ENCODE measurements around the gene MRPL44. TPM values are rescaled to one million over a fixed set of nuclear protein-coding genes. Genes with fewer than 3 reads are reported as not detected.

The MRPL44 gene
- total and polyA plus RNA-seq, 2 of the 13 experiments (the other 11 are each of a cell fraction or from before 2014, with no cell fraction given) = 38.4 to 78.0 TPM

DNA sequence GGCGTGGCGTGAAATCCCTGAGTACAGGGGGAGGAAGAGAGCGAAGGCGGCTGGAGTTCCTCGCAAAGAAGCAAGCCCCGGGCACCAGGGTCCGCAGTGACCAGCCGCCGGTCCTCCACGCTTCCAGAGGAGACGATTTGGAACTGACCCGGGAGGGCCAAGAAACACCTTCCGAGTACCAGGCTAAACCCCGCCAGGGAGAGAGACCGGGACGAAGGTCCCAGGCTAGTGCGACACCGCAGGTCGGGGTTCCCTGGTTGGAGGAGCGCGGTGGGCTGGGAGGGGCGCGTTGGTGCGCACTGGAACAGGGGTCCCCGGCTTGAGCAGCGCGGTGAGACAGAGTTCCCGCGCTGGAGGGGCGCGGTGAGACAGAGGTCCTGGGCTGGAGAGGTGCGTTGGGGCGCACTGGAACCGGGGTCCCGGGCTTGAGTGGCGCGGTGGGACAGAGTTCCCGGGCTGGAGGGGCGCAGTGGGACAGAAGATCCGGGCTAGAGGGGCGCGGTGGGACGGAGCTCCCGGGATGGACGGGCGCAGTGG is 13.0 kb upstream of the MRPL44 start (continued):
- TF ChIP-seq, protein P1, sequence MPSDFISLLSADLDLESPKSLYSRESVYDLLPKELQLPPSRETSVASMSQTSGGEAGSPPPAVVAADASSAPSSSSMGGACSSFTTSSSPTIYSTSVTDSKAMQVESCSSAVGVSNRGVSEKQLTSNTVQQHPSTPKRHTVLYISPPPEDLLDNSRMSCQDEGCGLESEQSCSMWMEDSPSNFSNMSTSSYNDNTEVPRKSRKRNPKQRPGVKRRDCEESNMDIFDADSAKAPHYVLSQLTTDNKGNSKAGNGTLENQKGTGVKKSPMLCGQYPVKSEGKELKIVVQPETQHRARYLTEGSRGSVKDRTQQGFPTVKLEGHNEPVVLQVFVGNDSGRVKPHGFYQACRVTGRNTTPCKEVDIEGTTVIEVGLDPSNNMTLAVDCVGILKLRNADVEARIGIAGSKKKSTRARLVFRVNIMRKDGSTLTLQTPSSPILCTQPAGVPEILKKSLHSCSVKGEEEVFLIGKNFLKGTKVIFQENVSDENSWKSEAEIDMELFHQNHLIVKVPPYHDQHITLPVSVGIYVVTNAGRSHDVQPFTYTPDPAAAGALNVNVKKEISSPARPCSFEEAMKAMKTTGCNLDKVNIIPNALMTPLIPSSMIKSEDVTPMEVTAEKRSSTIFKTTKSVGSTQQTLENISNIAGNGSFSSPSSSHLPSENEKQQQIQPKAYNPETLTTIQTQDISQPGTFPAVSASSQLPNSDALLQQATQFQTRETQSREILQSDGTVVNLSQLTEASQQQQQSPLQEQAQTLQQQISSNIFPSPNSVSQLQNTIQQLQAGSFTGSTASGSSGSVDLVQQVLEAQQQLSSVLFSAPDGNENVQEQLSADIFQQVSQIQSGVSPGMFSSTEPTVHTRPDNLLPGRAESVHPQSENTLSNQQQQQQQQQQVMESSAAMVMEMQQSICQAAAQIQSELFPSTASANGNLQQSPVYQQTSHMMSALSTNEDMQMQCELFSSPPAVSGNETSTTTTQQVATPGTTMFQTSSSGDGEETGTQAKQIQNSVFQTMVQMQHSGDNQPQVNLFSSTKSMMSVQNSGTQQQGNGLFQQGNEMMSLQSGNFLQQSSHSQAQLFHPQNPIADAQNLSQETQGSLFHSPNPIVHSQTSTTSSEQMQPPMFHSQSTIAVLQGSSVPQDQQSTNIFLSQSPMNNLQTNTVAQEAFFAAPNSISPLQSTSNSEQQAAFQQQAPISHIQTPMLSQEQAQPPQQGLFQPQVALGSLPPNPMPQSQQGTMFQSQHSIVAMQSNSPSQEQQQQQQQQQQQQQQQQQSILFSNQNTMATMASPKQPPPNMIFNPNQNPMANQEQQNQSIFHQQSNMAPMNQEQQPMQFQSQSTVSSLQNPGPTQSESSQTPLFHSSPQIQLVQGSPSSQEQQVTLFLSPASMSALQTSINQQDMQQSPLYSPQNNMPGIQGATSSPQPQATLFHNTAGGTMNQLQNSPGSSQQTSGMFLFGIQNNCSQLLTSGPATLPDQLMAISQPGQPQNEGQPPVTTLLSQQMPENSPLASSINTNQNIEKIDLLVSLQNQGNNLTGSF (CRISPR knock-in tag; IDR thresholded peaks at IDR 0.05) = no peak
- TF ChIP-seq ZNF775 (CRISPR knock-in tag; IDR thresholded peaks at IDR 0.05; ENCODE audit: borderline replicate concordance) (no peak), GABPA (IDR thresholded peaks at IDR 0.05; ENCODE audit: low read depth, low read length) (peak; percentile 25; the same call in 1 of the 2 replicates), GABPA (CRISPR knock-in tag; IDR thresholded peaks at IDR 0.05; ENCODE audit: low read depth) (0 out of 2 replicates have a peak, but pooled peaks have one; percentile 25), CHD4 (IDR thresholded peaks at IDR 0.05; ENCODE audit: borderline replicate concordance, low read length) (no peak), SAP130 (CRISPR knock-in tag; IDR thresholded peaks at IDR 0.05; ENCODE audit: low read depth) (peak; percentile 75; the same call in 1 of the 2 replicates), LCORL (IDR thresholded peaks at IDR 0.05) (no peak), LCORL (CRISPR knock-in tag; IDR thresholded peaks at IDR 0.05) (peak; percentile 67; the same call in 1 of the 2 replicates), FOXJ3 (CRISPR knock-in tag; IDR thresholded peaks at IDR 0.05; ENCODE audit: borderline replicate concordance) (no peak), KLF15 (CRISPR knock-in tag; IDR thresholded peaks at IDR 0.05; ENCODE audit: borderline replicate concordance) (0 out of 2 replicates have a peak, but pooled peaks have one; percentile 8), ZNF354B (CRISPR knock-in tag; IDR thresholded peaks at IDR 0.05) (no peak; the same call in 1 of the 2 replicates), ZBTB3 (CRISPR knock-in tag; IDR thresholded peaks at IDR 0.05; ENCODE audit: borderline replicate concordance, low read depth) (no peak), AHR (CRISPR knock-in tag; IDR thresholded peaks at IDR 0.05) (no peak), HOXA9 (CRISPR knock-in tag; IDR thresholded peaks at IDR 0.05; ENCODE audit: borderline replicate concordance) (no peak), TMF1 (CRISPR knock-in tag; IDR thresholded peaks at IDR 0.05; ENCODE audit: low read depth) (peak; percentile 16; the same call in 1 of the 2 replicates), ZNF251 (CRISPR knock-in tag; IDR thresholded peaks at IDR 0.05) (no peak), TBX3 (IDR thresholded peaks at IDR 0.05; ENCODE audit: borderline replicate concordance) (no peak), SALL1 (CRISPR knock-in tag; IDR thresholded peaks at IDR 0.05) (peak; percentile 67)
- TF ChIP-seq, protein P2, sequence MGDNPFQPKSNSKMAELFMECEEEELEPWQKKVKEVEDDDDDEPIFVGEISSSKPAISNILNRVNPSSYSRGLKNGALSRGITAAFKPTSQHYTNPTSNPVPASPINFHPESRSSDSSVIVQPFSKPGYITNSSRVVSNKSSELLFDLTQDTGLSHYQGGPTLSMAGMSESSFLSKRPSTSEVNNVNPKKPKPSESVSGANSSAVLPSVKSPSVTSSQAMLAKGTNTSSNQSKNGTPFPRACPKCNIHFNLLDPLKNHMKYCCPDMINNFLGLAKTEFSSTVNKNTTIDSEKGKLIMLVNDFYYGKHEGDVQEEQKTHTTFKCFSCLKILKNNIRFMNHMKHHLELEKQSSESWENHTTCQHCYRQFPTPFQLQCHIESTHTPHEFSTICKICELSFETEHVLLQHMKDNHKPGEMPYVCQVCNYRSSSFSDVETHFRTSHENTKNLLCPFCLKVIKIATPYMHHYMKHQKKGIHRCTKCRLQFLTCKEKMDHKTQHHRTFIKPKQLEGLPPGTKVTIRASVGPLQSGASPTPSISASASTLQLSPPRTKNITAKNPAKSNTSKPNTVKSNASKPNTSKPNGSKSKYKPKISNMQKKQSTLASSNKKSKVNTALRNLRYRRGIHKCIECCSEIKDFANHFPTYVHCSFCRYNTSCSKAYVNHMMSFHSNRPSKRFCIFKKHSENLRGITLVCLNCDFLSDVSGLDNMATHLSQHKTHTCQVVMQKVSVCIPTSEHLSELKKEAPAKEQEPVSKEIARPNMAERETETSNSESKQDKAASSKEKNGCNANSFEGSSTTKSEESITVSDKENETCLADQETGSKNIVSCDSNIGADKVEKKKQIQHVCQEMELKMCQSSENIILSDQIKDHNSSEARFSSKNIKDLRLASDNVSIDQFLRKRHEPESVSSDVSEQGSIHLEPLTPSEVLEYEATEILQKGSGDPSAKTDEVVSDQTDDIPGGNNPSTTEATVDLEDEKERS (CRISPR knock-in tag; IDR thresholded peaks at IDR 0.05) = no peak
- TF ChIP-seq, protein P3, sequence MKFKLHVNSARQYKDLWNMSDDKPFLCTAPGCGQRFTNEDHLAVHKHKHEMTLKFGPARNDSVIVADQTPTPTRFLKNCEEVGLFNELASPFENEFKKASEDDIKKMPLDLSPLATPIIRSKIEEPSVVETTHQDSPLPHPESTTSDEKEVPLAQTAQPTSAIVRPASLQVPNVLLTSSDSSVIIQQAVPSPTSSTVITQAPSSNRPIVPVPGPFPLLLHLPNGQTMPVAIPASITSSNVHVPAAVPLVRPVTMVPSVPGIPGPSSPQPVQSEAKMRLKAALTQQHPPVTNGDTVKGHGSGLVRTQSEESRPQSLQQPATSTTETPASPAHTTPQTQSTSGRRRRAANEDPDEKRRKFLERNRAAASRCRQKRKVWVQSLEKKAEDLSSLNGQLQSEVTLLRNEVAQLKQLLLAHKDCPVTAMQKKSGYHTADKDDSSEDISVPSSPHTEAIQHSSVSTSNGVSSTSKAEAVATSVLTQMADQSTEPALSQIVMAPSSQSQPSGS (CRISPR knock-in tag; IDR thresholded peaks at IDR 0.05) = no peak

Data from HepG2 (cell line).